A549 (cell line): ENCODE data around the gene SLC16A7.

Experiments
- MAFK ChIP-seq: fragments of 450-650 bp; IDR thresholded peaks from 2 replicates; pipeline ENCODE4 v1.6.1; 2014; ENCODE audit not compliant: partially characterized antibody
- POLR2AphosphoS2 ChIP-seq: conservative IDR thresholded peaks from 2 replicates; pipeline ENCODE4 v1.6.1; 2012; ENCODE audit warnings: low read length, improper control_type of control experiment, inconsistent platforms
- RARB ChIP-seq: fragments of 250-450 bp; sonication (Bioruptor Pico); IDR thresholded peaks from 2 replicates; pipeline ENCODE4 v1.8.0; 2021; ENCODE audit warnings: mild to moderate bottlenecking, moderate library complexity

GRCh38 chr12:59736786-59737185 is 141.0 kb downstream of the SLC16A7 start:
- TF ChIP-seq RARB (CRISPR knock-in tag), result no peak
- no peak for TF ChIP-seq POLR2AphosphoS2
- no peak for TF ChIP-seq MAFK
